Caco-2 (cell line): Measurements from ENCODE around the gene LYZL6. TPM values are rescaled to one million over a fixed set of nuclear protein-coding genes. Genes with fewer than 3 reads are reported as not detected.

Experiments
- BruUV-seq: library from RNA; stranded (reverse); fragments of 400-500 nt; replicated peaks from 2 replicates; lab custom pipeline; 2021; lab: Mats Ljungman, UMichigan
- CTCF ChIA-PET: fragments of 300-600 bp; sonication (Branson Sonifier 250); formaldehyde crosslinking; loops from one replicate; lab custom pipeline; 2022; ENCODE audit warnings: antibody characterized with exemption; lab: Charles Lee
- POLR2A ChIA-PET: fragments of 300-600 bp; sonication (Branson Sonifier 250); formaldehyde crosslinking; loops from one replicate; lab custom pipeline; 2022; ENCODE audit warnings: antibody characterized with exemption; lab: Charles Lee
- DNase-seq, 2 experiments: peaks; one replicate each; pipeline versions ENCODE4 v3.0.0 to v3.0.0-alpha.2; 2020 to 2022
- H3K27me3 ChIP-seq: replicated peaks from 2 replicates; pipeline ENCODE4 v1.6.0; 2011; ENCODE audit warnings: low read length; ENCODE audit not compliant: control insufficient read depth, insufficient read depth
- H3K36me3 ChIP-seq: 2 replicates; pipeline ENCODE4 v1.5.1; 2011; ENCODE audit warnings: low read length; ENCODE audit not compliant: control insufficient read depth, insufficient read depth
- H3K4me1 ChIP-seq: fragments of 250-450 bp; sonication (Bioruptor Pico); 2 replicates; pipeline ENCODE4 v1.5.1; 2020; ENCODE audit warnings: mild to moderate bottlenecking
- H3K4me3 ChIP-seq: 2 replicates; pipeline ENCODE4 v1.5.1; 2011; ENCODE audit warnings: low read depth, mild to moderate bottlenecking, control low read depth, low read length
- H3K9me3 ChIP-seq: fragments of 250-450 bp; sonication (Bioruptor Pico); 2 replicates; pipeline ENCODE4 v1.5.1; 2020; ENCODE audit warnings: mild to moderate bottlenecking, moderate library complexity
- H3K27ac Mint-ChIP-seq: one replicate; pipeline ENCODE4 v1.8.0; 2022; ENCODE audit warnings: mixed read lengths; ENCODE audit not compliant: unreplicated experiment
- H3K27me3 Mint-ChIP-seq: one replicate; pipeline ENCODE4 v1.8.0; 2022; ENCODE audit warnings: mixed read lengths; ENCODE audit not compliant: insufficient read depth, unreplicated experiment
- H3K36me3 Mint-ChIP-seq: one replicate; pipeline ENCODE4 v1.8.0; 2022; ENCODE audit warnings: mild to moderate bottlenecking, mixed read lengths; ENCODE audit not compliant: insufficient read depth, unreplicated experiment
- H3K4me1 Mint-ChIP-seq: one replicate; pipeline ENCODE4 v1.8.0; 2022; ENCODE audit warnings: low read depth, mixed read lengths; ENCODE audit not compliant: unreplicated experiment
- H3K4me3 Mint-ChIP-seq: one replicate; pipeline ENCODE4 v1.8.0; 2022; ENCODE audit warnings: mild to moderate bottlenecking, moderate library complexity, mixed read lengths; ENCODE audit not compliant: unreplicated experiment
- H3K9me3 Mint-ChIP-seq: one replicate; pipeline ENCODE4 v1.8.0; 2022; ENCODE audit warnings: mixed read lengths; ENCODE audit not compliant: unreplicated experiment
- CTCF ChIP-seq, 2 experiments: fragments of 200-600 bp in 1 of 2; IDR thresholded peaks; 1 replicate in 1 of 2; 2 replicates in 1 of 2; pipeline versions ENCODE4 v1.5.1 to v1.8.0; 2011 to 2022; ENCODE audit warnings: antibody characterized with exemption in 1 of 2, control low read depth in 1 of 2, inconsistent platforms in 1 of 2, low read depth in 1 of 2, low read length in 1 of 2, mild to moderate bottlenecking in 1 of 2, moderate library complexity in 1 of 2; ENCODE audit not compliant: insufficient read depth in 1 of 2, severe bottlenecking in 1 of 2, unreplicated experiment in 1 of 2
- intact Hi-C: fragments of 100-400 bp; cut with micrococcal nuclease; formaldehyde crosslinking; loops from one replicate; pipeline ENCODE4 v1.10.0; 2022; ENCODE audit not compliant: unreplicated experiment
- total RNA-seq: library from RNA; stranded (reverse); gene quantifications from 2 replicates; pipeline ENCODE4 v1.2.3, GENCODE V29; 2022

The LYZL6 gene
- total RNA-seq, 1 experiment from 2014 or later = not detected

GRCh38 chr17:35917519-35918213 lies 25.8 kb downstream of the LYZL6 start:
- no TSS peak for BruUV-seq
- TF ChIP-seq CTCF (IDR thresholded peaks at IDR 0.05; ENCODE audit: insufficient read depth in 1 of 2, low read depth in 1 of 2, low read length in 1 of 2, severe bottlenecking in 1 of 2, unreplicated experiment in 1 of 2) = no peak
- CTCF ChIA-PET = no interaction called here

DNA sequence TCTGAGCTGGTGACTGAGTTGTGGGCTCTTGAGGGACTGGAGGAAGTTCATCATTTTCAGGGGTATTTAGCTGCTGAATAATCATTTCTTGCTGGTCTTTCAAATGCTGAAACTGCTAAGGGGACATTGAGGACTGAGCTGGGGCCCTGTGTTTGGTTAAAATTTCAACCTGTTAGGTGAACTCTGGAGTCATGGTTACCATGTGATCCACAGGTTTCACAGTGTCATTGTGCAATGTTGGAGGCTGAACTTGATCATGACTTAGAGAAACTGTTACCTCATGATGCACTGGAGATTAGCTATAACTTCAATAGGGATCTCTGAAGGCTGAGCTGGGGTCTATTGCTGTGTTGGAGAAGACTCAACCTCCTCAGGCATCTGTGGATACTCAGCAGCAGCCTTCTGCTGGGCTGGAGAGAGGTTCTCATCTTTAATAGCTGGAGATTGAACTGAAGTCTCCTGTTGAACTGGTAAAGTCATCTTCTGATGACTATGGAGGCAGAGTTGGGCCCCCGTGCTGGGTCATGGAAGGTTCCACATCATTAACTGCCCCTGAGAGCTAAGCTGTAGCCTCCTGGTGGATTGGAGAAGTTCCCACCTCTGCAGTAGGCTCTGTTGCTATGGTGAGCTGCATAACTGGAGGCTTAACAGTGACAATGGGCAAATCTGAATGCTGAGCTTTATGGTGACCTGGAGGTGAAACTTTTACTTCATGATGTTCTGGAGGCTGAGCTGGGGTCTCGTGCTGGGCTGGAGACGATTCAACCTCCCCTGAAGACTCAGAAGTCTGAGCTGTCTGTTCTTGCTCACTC lies 28.2 kb downstream of the LYZL6 start:
- H3K4me3 ChIP-seq = no peak overlapping the region
- no peaks in the 10 kb centered on the region for H3K36me3 ChIP-seq
- Mint-ChIP-seq H3K27ac (no peak overlapping the region), H3K4me1 (no peaks in the 10 kb centered on the region), H3K9me3 (peaks cover 11% of the 10 kb centered on the region), H3K36me3 (peaks cover 5% of the 10 kb centered on the region), H3K27me3 (no peaks in the 10 kb centered on the region), H3K4me3 (no peak overlapping the region)
- DNase-seq = no peak
- no peak for TF ChIP-seq CTCF (IDR thresholded peaks at IDR 0.05; ENCODE audit: insufficient read depth in 1 of 2, low read depth in 1 of 2, low read length in 1 of 2, severe bottlenecking in 1 of 2, unreplicated experiment in 1 of 2)
- intact Hi-C loops = no loop called here
- no peaks in the 10 kb centered on the region for H3K27me3 ChIP-seq
- POLR2A ChIA-PET = no interaction called here
- BruUV-seq = no TSS peak
- CTCF ChIA-PET = no interaction called here
- H3K9me3 ChIP-seq = 0 out of 2 replicates have a peak, but pooled peaks cover 8% of the 10 kb centered on the region
- H3K4me1 ChIP-seq = no peaks in the 10 kb centered on the region

More at GRCh38 chr17:35917519-35918213, 25.8 kb downstream of the LYZL6 start:
- no peaks in the 10 kb centered on the region for H3K36me3 ChIP-seq
- no peaks in the 10 kb centered on the region for H3K27me3 ChIP-seq
- H3K4me1 Mint-ChIP-seq = no peaks in the 10 kb centered on the region
- intact Hi-C loops = no loop called here
- no peak for DNase-seq
- no peaks in the 10 kb centered on the region for H3K4me1 ChIP-seq
- peaks cover 5% of the 10 kb centered on the region for H3K36me3 Mint-ChIP-seq
- no peaks in the 10 kb centered on the region for H3K27me3 Mint-ChIP-seq
- no peak overlapping the region for H3K4me3 ChIP-seq
- no peak overlapping the region for H3K27ac Mint-ChIP-seq
- H3K9me3 Mint-ChIP-seq = peaks cover 11% of the 10 kb centered on the region
- POLR2A ChIA-PET = no interaction called here
- 0 out of 2 replicates have a peak, but pooled peaks cover 8% of the 10 kb centered on the region for H3K9me3 ChIP-seq
- no peak overlapping the region for H3K4me3 Mint-ChIP-seq

DNA sequence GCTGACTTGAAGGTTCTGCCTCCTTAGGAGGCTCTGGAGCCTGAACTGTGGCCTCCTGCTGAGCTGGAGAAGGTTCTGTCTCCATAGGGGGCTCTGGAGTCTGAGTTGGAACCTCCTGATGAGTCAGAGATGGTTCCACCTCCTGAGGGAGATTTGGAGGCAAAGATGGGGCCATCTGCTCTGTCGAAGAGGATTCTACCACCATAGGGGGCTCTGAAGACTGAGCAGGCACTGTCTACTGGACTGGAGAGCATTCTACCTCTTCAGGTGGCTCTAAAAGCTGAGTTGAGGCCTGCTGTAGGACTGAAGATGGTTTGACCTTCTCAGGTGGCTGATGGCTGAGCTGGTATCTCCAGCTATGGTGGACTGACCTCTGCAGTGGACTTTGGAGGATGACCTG lies 29.2 kb downstream of the LYZL6 start:
- intact Hi-C loops = no loop called here
- Mint-ChIP-seq H3K4me1 (no peaks in the 10 kb centered on the region), H3K36me3 (peaks cover 5% of the 10 kb centered on the region), H3K9me3 (peaks cover 11% of the 10 kb centered on the region), H3K4me3 (no peak overlapping the region), H3K27ac (no peak overlapping the region), H3K27me3 (no peaks in the 10 kb centered on the region)
- Histone ChIP-seq H3K36me3 (no peaks in the 10 kb centered on the region), H3K27me3 (no peaks in the 10 kb centered on the region), H3K4me3 (no peak overlapping the region), H3K4me1 (no peaks in the 10 kb centered on the region), H3K9me3 (0 out of 2 replicates have a peak, but pooled peaks cover 8% of the 10 kb centered on the region)
- no peak for DNase-seq
- no TSS peak for BruUV-seq
- CTCF ChIA-PET = no interaction called here
- TF ChIP-seq CTCF (IDR thresholded peaks at IDR 0.05; ENCODE audit: insufficient read depth in 1 of 2, low read depth in 1 of 2, low read length in 1 of 2, severe bottlenecking in 1 of 2, unreplicated experiment in 1 of 2) = no peak
- POLR2A ChIA-PET = no interaction called here
